Activated CD8-positive, alpha-beta T cell treated with anti-CD3 and anti-CD28 coated beads for 36 hours (primary cell): ENCODE measurements around the gene OPCML. TPM values are rescaled to one million over a fixed set of nuclear protein-coding genes. Genes with fewer than 3 reads are reported as not detected.

Experiments used
- ATAC-seq: fragments of 200-7000 bp; cut with Tn5 transposase; one replicate; pipeline ENCODE4 v1.10.0; 2021; ENCODE audit warnings: mild to moderate bottlenecking, moderate library complexity
- CTCF ChIA-PET: fragments of 350-600 bp; sonication (Branson Sonifier 250); formaldehyde crosslinking; loops from one replicate; lab custom pipeline; 2021; ENCODE audit warnings: antibody characterized with exemption; lab: Charles Lee
- POLR2A ChIA-PET: fragments of 350-600 bp; sonication (Branson Sonifier 250); formaldehyde crosslinking; loops from one replicate; lab custom pipeline; 2021; ENCODE audit warnings: antibody characterized with exemption; lab: Charles Lee
- DNase-seq: peaks from one replicate; pipeline ENCODE4 v3.0.0-alpha.2; 2020
- H3K27ac Mint-ChIP-seq: one replicate; pipeline ENCODE4 v1.8.0; 2021; ENCODE audit warnings: mild to moderate bottlenecking, mixed read lengths
- H3K27me3 Mint-ChIP-seq: one replicate; pipeline ENCODE4 v1.8.0; 2021; ENCODE audit warnings: mixed read lengths
- H3K36me3 Mint-ChIP-seq: one replicate; pipeline ENCODE4 v1.8.0; 2021; ENCODE audit warnings: low read depth, mixed read lengths
- H3K4me1 Mint-ChIP-seq: one replicate; pipeline ENCODE4 v1.8.0; 2021; ENCODE audit warnings: low read depth, mixed read lengths
- H3K4me3 Mint-ChIP-seq: one replicate; pipeline ENCODE4 v1.8.0; 2021; ENCODE audit warnings: mild to moderate bottlenecking, moderate library complexity, mixed read lengths
- H3K9me3 Mint-ChIP-seq: one replicate; pipeline ENCODE4 v1.8.0; 2021; ENCODE audit warnings: mixed read lengths
- intact Hi-C: fragments of 100-400 bp; cut with micrococcal nuclease; formaldehyde crosslinking; loops from one replicate; pipeline ENCODE4 v1.10.0; 2022
- total RNA-seq, 2 experiments: library from RNA; stranded (reverse); gene quantifications; one replicate each; pipeline ENCODE4 v1.2.3, GENCODE V29; 2021
- TF ChIP-seq, protein P1 (sequence below): fragments of 200-600 bp; IDR thresholded peaks from one replicate; pipeline ENCODE4 v1.8.0; 2022; ENCODE audit warnings: antibody characterized with exemption, mild to moderate bottlenecking

Gene OPCML
- total RNA-seq, 2 experiments from 2014 or later: not detected

DNA sequence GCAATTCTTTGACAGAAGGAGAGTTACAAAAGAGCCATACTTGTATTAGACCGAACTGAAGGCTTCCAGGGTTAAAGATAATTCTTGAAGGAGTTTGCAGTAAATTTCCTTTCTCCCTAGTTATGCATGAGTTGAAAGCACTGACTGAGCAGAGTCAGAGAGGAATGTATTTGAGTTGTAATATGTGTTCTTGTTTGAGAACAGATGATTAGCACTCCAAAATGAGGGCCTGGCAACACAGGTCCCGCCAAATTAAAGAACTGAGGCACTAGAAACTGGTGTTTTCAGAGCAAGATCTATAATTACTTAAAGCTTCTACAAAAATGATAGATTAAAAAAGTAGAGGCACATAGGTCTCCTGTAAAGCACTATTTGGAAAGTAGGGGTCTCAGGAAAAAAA lies 970.4 kb downstream of the OPCML start:
- H3K27me3 Mint-ChIP-seq: peaks cover 2% of the 10 kb centered on the region
- DNase-seq: no peak
- POLR2A ChIA-PET: no interaction called here
- H3K36me3 Mint-ChIP-seq: no peaks in the 10 kb centered on the region
- H3K4me3 Mint-ChIP-seq: no peak overlapping the region
- intact Hi-C loops: no loop called here
- no peak for ATAC-seq
- TF ChIP-seq, protein P1, sequence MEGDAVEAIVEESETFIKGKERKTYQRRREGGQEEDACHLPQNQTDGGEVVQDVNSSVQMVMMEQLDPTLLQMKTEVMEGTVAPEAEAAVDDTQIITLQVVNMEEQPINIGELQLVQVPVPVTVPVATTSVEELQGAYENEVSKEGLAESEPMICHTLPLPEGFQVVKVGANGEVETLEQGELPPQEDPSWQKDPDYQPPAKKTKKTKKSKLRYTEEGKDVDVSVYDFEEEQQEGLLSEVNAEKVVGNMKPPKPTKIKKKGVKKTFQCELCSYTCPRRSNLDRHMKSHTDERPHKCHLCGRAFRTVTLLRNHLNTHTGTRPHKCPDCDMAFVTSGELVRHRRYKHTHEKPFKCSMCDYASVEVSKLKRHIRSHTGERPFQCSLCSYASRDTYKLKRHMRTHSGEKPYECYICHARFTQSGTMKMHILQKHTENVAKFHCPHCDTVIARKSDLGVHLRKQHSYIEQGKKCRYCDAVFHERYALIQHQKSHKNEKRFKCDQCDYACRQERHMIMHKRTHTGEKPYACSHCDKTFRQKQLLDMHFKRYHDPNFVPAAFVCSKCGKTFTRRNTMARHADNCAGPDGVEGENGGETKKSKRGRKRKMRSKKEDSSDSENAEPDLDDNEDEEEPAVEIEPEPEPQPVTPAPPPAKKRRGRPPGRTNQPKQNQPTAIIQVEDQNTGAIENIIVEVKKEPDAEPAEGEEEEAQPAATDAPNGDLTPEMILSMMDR: no peak
- CTCF ChIA-PET: no interaction called here
- H3K27ac Mint-ChIP-seq: no peak overlapping the region
- no peaks in the 10 kb centered on the region for H3K9me3 Mint-ChIP-seq
- no peaks in the 10 kb centered on the region for H3K4me1 Mint-ChIP-seq

DNA sequence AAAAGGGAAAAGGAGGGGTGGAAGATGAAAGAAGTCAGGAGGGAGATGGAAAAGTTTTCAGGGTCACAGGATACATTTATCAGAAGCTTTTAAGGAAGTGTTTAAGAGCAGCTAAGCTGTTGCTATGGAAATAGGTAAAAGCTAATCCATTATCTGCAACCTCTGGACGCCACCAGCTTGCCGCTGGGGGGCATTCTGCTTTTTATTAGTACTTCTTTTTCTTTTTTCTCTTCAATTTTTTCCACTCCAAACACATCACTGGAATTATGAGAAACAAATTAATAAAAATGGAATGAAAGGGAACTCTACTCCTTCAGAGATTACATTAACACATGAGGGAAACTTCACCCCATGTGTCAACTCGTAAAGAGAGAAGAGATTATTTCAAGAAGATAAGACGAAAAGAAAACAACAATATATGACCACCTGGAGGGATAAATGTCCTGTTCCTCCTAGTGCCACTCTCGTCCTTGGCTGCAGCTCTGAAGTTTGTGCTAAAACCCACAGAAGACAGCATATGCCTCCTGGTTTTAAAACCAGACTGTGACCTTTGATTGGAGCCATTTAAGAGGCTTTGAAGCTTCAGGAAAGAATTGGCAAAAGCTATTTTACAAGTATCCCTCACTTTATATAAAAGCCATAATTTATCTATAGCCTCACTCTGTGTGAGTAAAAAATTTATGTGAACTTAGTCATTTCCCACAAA lies 972.8 kb downstream of the OPCML start:
- Mint-ChIP-seq H3K4me3 (no peak overlapping the region), H3K27me3 (no peaks in the 10 kb centered on the region), H3K27ac (no peak overlapping the region), H3K36me3 (no peaks in the 10 kb centered on the region), H3K4me1 (no peaks in the 10 kb centered on the region), H3K9me3 (no peaks in the 10 kb centered on the region)
- CTCF ChIA-PET: no interaction called here
- ATAC-seq (no peak), DNase-seq (no peak)
- intact Hi-C loops: no loop called here
- TF ChIP-seq, protein P1: no peak
- POLR2A ChIA-PET: no interaction called here

DNA sequence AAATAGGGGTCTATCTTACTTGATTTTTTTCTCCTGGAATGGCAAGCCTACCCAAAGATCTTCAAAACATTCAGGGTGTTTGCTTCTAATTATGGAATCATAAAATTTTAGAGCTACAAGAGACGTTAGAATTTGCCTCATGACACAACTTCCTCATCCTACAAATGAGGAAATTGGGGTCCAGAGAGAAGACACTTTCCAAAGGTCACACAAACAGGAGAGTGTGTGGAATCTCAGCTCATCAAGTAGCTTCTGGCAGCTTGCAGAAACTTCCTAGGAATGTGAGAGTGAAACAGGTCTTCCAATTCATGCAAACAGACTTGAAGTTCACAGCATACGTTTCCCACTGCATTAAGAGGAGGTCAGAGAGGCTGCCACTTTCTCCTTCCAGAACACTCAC lies 976.0 kb downstream of the OPCML start:
- TF ChIP-seq, protein P1: no peak
- peaks cover 4% of the 10 kb centered on the region for H3K9me3 Mint-ChIP-seq
- no peaks in the 10 kb centered on the region for H3K4me1 Mint-ChIP-seq
- CTCF ChIA-PET: no interaction called here
- ATAC-seq: no peak
- POLR2A ChIA-PET: no interaction called here
- intact Hi-C loops: no loop called here
- H3K4me3 Mint-ChIP-seq: no peak overlapping the region
- H3K27ac Mint-ChIP-seq: no peak overlapping the region
- no peaks in the 10 kb centered on the region for H3K27me3 Mint-ChIP-seq
- no peaks in the 10 kb centered on the region for H3K36me3 Mint-ChIP-seq
- DNase-seq: no peak

DNA sequence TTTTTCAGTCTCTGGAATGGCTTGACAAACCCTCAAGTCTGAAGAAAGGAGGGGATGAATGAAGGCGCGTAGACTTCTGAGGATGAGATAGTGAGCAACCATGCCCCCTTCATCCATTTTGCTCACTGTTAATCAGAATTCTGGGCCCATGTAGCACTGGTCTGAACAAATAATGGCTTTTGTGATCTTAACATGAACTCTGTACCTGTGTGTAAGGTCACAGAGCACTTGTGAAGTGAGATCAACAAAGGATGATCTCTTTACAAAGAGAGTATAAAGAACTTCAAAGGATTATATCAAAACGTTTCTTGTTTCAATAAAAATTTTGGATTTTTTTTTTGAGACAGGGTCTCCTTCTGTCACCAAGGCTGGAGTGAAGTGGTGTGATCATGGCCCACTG lies 976.7 kb downstream of the OPCML start:
- ChIA-PET POLR2A (no interaction called here), CTCF (no interaction called here)
- DNase-seq (no peak), ATAC-seq (no peak)
- H3K4me3 Mint-ChIP-seq: no peak overlapping the region
- no peaks in the 10 kb centered on the region for H3K4me1 Mint-ChIP-seq
- H3K27ac Mint-ChIP-seq: no peak overlapping the region
- TF ChIP-seq, protein P1: no peak
- H3K9me3 Mint-ChIP-seq: peaks cover 4% of the 10 kb centered on the region
- H3K36me3 Mint-ChIP-seq: no peaks in the 10 kb centered on the region
- H3K27me3 Mint-ChIP-seq: no peaks in the 10 kb centered on the region
- intact Hi-C loops: no loop called here

DNA sequence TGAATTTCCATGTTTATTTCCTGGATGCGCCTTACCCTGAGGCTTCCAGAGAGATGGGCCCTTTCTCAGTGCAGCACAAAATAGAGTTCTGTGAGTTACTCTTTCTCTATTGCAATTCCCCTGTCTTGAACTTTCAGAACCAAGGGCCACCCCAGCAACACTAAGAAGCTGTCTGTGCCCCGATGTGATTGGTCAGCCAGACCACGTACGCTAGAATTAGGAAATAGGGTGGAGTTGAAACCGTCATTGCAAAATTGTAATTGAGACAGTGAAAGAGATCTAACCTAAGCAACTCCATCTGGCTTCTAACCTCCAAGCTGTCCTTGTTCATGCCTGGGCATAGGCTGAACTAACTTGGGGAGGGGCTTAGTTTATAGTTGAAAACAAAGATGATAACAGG lies 981.3 kb downstream of the OPCML start:
- peaks cover 2% of the 10 kb centered on the region for H3K27me3 Mint-ChIP-seq
- no peaks in the 10 kb centered on the region for H3K4me1 Mint-ChIP-seq
- H3K36me3 Mint-ChIP-seq: no peaks in the 10 kb centered on the region
- no peak for DNase-seq
- no peak for ATAC-seq
- H3K9me3 Mint-ChIP-seq: peaks cover 4% of the 10 kb centered on the region
- TF ChIP-seq, protein P1: no peak
- no peak overlapping the region for H3K4me3 Mint-ChIP-seq
- ChIA-PET POLR2A (no interaction called here), CTCF (no interaction called here)
- no peak overlapping the region for H3K27ac Mint-ChIP-seq
- intact Hi-C loops: no loop called here
